ENCODE data around the gene STPG1. TPM values are rescaled to one million over a fixed set of nuclear protein-coding genes. Genes with fewer than 3 reads are reported as not detected.

The STPG1 gene
- total RNA-seq, 1 donor, result 10.0 TPM

- no peak for TF ChIP-seq CTCF (IDR thresholded peaks at IDR 0.05; ENCODE audit: insufficient read depth, low read length)
- no peak overlapping the region for H3K4me3 ChIP-seq (ENCODE audit: low read depth, low read length)
- DNase-seq (ENCODE audit: low read depth), result no peak
Measured at GRCh38 chr1:24373710-24374109, 39.9 kb downstream of the STPG1 start.

- DNase-seq (ENCODE audit: low read depth), result no peak
- no peak overlapping the region for H3K4me3 ChIP-seq (ENCODE audit: low read depth, low read length)
- TF ChIP-seq CTCF (IDR thresholded peaks at IDR 0.05; ENCODE audit: insufficient read depth, low read length), result no peak
Measured at GRCh38 chr1:24373044-24373443, 40.5 kb downstream of the STPG1 start.

GRCh38 chr1:24369801-24370200, 43.8 kb downstream of the STPG1 start:
- TF ChIP-seq CTCF (IDR thresholded peaks at IDR 0.05; ENCODE audit: insufficient read depth, low read length), result no peak
- no peak for DNase-seq (ENCODE audit: low read depth)
- no peak overlapping the region for H3K4me3 ChIP-seq (ENCODE audit: low read depth, low read length)

- no peak for TF ChIP-seq CTCF (IDR thresholded peaks at IDR 0.05; ENCODE audit: insufficient read depth, low read length)
- H3K4me3 ChIP-seq (ENCODE audit: low read depth, low read length), result no peak overlapping the region
- DNase-seq (ENCODE audit: low read depth), result peak; percentile 77
Measured at GRCh38 chr1:24369199-24369598, 44.4 kb downstream of the STPG1 start.

- no peak for TF ChIP-seq CTCF (IDR thresholded peaks at IDR 0.05; ENCODE audit: insufficient read depth, low read length)
- no peak overlapping the region for H3K4me3 ChIP-seq (ENCODE audit: low read depth, low read length)
- no peak for DNase-seq (ENCODE audit: low read depth)
Measured at GRCh38 chr1:24366707-24367106, 46.9 kb downstream of the STPG1 start.

- peak; percentile 91 for DNase-seq (ENCODE audit: low read depth)
- no peak overlapping the region for H3K4me3 ChIP-seq (ENCODE audit: low read depth, low read length)
- TF ChIP-seq CTCF (IDR thresholded peaks at IDR 0.05; ENCODE audit: insufficient read depth, low read length), result no peak
Measured at GRCh38 chr1:24364975-24365678, 48.5 kb downstream of the STPG1 start.

- no peak for DNase-seq (ENCODE audit: low read depth)
Measured at GRCh38 chr1:24364605-24364974, 49.0 kb downstream of the STPG1 start.

More at GRCh38 chr1:24364605-24364974, 49.0 kb downstream of the STPG1 start:
- H3K4me3 ChIP-seq (ENCODE audit: low read depth, low read length), result no peak overlapping the region
- no peak for TF ChIP-seq CTCF (IDR thresholded peaks at IDR 0.05; ENCODE audit: insufficient read depth, low read length)
